Endodermal cell (in vitro differentiated cells): ENCODE data around the gene ST6GALNAC2. TPM values are rescaled to one million over a fixed set of nuclear protein-coding genes. Genes with fewer than 3 reads are reported as not detected.

Experiments
- DNase-seq: peaks from one replicate; pipeline ENCODE4 v3.0.0-alpha.2; 2017
- H3K27ac ChIP-seq: 2 replicates; pipeline ENCODE4 v1.5.1; 2013; ENCODE audit warnings: mild to moderate bottlenecking, low read depth, low read length, moderate library complexity
- H3K27me3 ChIP-seq: 2 replicates; pipeline ENCODE4 v1.6.1; 2013; ENCODE audit warnings: mild to moderate bottlenecking, low read length, moderate library complexity; ENCODE audit not compliant: insufficient read depth, control insufficient read depth, poor library complexity, severe bottlenecking
- H3K36me3 ChIP-seq: 2 replicates; pipeline ENCODE4 v1.7.0; 2013; ENCODE audit warnings: mild to moderate bottlenecking, low read length, moderate library complexity; ENCODE audit not compliant: control insufficient read depth, insufficient read depth
- H3K4me1 ChIP-seq: one replicate; pipeline ENCODE4 v1.7.0; 2013; ENCODE audit warnings: low read length; ENCODE audit not compliant: control insufficient read depth, insufficient read depth
- H3K4me3 ChIP-seq: 2 replicates; pipeline ENCODE4 v1.5.1; 2013; ENCODE audit warnings: mild to moderate bottlenecking, low read length, moderate library complexity
- H3K9ac ChIP-seq: 2 replicates; pipeline ENCODE4 v1.6.1; 2013; ENCODE audit warnings: mild to moderate bottlenecking, low read length, moderate library complexity; ENCODE audit not compliant: poor library complexity, severe bottlenecking; ENCODE audit errors: extremely low read depth
- H3K9me3 ChIP-seq: 2 replicates; pipeline ENCODE4 v1.6.1; 2013; ENCODE audit warnings: mild to moderate bottlenecking, low read length, moderate library complexity; ENCODE audit not compliant: control insufficient read depth
- H3K27ac Mint-ChIP-seq: 2 replicates; pipeline ENCODE4 v1.8.0; 2020; ENCODE audit warnings: mixed read lengths
- H3K27me3 Mint-ChIP-seq: 2 replicates; pipeline ENCODE4 v1.8.0; 2021; ENCODE audit warnings: mild to moderate bottlenecking, mixed read lengths; ENCODE audit not compliant: insufficient read depth
- H3K36me3 Mint-ChIP-seq: 2 replicates; pipeline ENCODE4 v1.8.0; 2020; ENCODE audit warnings: low read depth, mixed read lengths
- H3K4me1 Mint-ChIP-seq: 2 replicates; pipeline ENCODE4 v1.8.0; 2020; ENCODE audit warnings: mixed read lengths
- H3K4me3 Mint-ChIP-seq: 2 replicates; pipeline ENCODE4 v1.8.0; 2020; ENCODE audit warnings: mild to moderate bottlenecking, moderate library complexity, mixed read lengths
- H3K9me3 Mint-ChIP-seq: 2 replicates; pipeline ENCODE4 v1.8.0; 2020; ENCODE audit warnings: mild to moderate bottlenecking, mixed read lengths
- WGBS, 2 experiments: methylation state at CpG; one replicate each; pipeline versions ENCODE4 v1.1.5 to v1.1.7; 2013; ENCODE audit warnings: missing lambda C conversion rate in 2 of 2, mixed read lengths in 1 of 2; ENCODE audit not compliant: insufficient coverage in 1 of 2, insufficient read length in 1 of 2; 5-methylcytosine and 5-hydroxymethylcytosine counted together
- total RNA-seq, 2 donors: library from RNA; stranded (reverse); fragmentation: NEBNext Ultra II Directional in 1 of 2; extraction: Animal tissue kit (Norgen Biotek cat#: 25700) in 1 of 2; gene quantifications; 2 replicates in 1 of 2; 3 replicates in 1 of 2; pipeline ENCODE4 v1.2.1, GENCODE V29; 2021
- TF ChIP-seq, protein P1 (sequence below): fragments of 200-600 bp; sonication (generic); conservative IDR thresholded peaks from 2 replicates; pipeline ENCODE4 v1.5.0; 2021; ENCODE audit warnings: antibody characterized with exemption, mild to moderate bottlenecking

ST6GALNAC2 gene
- total RNA-seq, 2 donors from 2014 or later: 15.1 to 26.9 TPM

DNA sequence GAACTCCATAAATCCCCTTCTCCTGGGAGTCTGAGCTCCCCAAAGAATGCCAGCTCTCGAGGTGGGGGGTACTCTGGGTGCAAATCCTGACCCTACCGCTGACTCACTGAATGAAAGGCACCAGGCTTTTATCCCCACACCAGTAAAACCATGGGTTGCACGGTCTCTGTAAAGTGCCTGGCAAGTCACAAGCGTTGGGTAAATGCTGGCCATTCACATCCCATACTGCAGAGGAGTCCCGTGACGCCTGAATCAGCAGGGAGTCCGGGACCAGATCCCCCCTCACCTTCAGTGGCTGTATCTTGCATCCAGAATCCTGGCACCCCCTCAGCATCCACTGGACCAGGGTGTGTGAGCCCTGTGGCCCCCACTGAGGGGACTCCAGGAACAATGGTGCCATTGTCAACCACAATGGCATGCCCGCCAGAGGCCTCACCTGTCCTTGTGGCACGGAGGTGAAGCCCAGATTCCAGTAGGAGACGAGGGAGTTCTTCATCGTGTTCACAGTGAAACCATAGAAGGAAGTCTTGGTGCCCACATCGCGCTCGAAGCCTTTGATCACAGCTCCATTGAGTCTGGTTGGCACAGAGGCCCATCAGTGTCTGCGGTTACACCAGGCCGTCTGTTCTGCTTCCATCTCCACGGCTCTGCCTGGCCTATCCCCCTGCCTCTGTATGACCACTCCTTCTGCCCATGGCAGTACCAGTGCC, 13.3 kb downstream of the ST6GALNAC2 start:
- H3K27ac Mint-ChIP-seq: no peak overlapping the region
- 95% methylated on average over 15 to 17 of the region's 17 CpGs for WGBS, 2 experiments
- DNase-seq: no peak

DNA sequence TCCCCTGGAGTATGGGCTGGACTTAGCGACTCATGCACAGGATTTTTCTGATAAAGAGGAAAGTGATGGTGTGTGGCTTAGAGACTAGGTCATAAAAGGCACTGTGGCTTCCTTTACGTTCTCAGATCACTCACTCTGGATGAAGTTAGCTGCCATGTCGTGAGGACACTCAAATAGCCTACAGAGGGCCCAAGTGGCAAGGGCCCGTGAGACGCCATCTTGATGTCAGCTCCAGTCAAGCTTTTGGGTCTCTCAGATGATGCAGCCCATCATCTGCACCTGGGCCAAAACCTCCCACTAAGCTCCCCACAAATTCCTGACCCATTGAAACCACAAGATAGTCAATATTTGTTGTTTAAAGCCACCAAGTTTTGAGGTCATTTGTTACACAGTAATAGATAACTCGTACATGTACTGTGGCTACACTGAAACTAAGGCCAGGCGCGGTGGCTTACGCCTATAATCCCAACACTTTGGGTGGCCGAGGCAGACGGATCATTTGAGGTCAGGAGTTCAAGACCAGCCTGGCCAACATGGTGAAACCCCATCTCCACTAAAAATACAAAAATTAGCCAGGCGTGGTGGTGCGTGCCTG, 14.7 kb downstream of the ST6GALNAC2 start:
- H3K27me3 Mint-ChIP-seq: no peaks in the 10 kb centered on the region
- H3K4me3 ChIP-seq: no peak overlapping the region
- 94 to 97% methylated on average over 13 of the region's 13 CpGs for WGBS, 2 experiments
- H3K4me1 ChIP-seq: peaks cover 8% of the 10 kb centered on the region
- H3K9ac ChIP-seq: no peak overlapping the region
- H3K27ac ChIP-seq: no peak overlapping the region
- no peaks in the 10 kb centered on the region for H3K9me3 Mint-ChIP-seq
- no peak overlapping the region for H3K4me3 Mint-ChIP-seq
- peaks cover 27% of the 10 kb centered on the region for H3K4me1 Mint-ChIP-seq
- no peaks in the 10 kb centered on the region for H3K27me3 ChIP-seq
- peaks cover 6% of the 10 kb centered on the region for H3K36me3 ChIP-seq
- H3K9me3 ChIP-seq: no peaks in the 10 kb centered on the region
- TF ChIP-seq, protein P1, sequence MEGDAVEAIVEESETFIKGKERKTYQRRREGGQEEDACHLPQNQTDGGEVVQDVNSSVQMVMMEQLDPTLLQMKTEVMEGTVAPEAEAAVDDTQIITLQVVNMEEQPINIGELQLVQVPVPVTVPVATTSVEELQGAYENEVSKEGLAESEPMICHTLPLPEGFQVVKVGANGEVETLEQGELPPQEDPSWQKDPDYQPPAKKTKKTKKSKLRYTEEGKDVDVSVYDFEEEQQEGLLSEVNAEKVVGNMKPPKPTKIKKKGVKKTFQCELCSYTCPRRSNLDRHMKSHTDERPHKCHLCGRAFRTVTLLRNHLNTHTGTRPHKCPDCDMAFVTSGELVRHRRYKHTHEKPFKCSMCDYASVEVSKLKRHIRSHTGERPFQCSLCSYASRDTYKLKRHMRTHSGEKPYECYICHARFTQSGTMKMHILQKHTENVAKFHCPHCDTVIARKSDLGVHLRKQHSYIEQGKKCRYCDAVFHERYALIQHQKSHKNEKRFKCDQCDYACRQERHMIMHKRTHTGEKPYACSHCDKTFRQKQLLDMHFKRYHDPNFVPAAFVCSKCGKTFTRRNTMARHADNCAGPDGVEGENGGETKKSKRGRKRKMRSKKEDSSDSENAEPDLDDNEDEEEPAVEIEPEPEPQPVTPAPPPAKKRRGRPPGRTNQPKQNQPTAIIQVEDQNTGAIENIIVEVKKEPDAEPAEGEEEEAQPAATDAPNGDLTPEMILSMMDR: no peak
- no peak for DNase-seq
- H3K27ac Mint-ChIP-seq: no peak overlapping the region
- H3K36me3 Mint-ChIP-seq: peaks cover 11% of the 10 kb centered on the region

More for the DNA sequence above, 13.3 kb downstream of the ST6GALNAC2 start:
- Histone ChIP-seq H3K27me3 (no peaks in the 10 kb centered on the region), H3K4me3 (no peak overlapping the region), H3K9ac (no peak overlapping the region), H3K4me1 (peaks cover 8% of the 10 kb centered on the region), H3K27ac (no peak overlapping the region), H3K36me3 (peaks cover 4% of the 10 kb centered on the region), H3K9me3 (no peaks in the 10 kb centered on the region)
- no peak overlapping the region for H3K4me3 Mint-ChIP-seq
- peaks cover 8% of the 10 kb centered on the region for H3K36me3 Mint-ChIP-seq
- TF ChIP-seq, protein P1: no peak
- H3K27me3 Mint-ChIP-seq: no peaks in the 10 kb centered on the region
- peaks cover 22% of the 10 kb centered on the region for H3K4me1 Mint-ChIP-seq
- H3K9me3 Mint-ChIP-seq: no peaks in the 10 kb centered on the region

DNA sequence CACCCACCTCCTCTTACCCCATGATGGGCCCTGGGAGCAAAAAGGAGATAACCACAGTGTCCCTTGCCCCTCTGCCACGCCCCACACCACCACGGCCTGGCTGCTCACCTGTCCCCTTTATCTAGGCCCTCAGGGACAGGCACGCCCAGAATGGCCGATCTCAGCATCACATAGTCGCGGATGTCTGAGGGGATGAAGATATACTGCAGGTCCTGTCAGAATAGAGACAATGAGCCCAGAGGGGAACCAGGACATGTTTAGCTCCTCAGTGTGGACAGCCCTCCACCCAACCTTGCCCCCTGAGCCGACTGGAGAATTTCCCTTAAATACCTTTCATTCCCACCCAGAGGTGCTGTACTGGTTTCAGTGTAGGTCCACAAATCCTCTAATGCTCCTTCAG, 15.2 kb downstream of the ST6GALNAC2 start:
- Histone ChIP-seq H3K9me3 (no peaks in the 10 kb centered on the region), H3K4me1 (peaks cover 8% of the 10 kb centered on the region), H3K27ac (no peak overlapping the region), H3K27me3 (no peaks in the 10 kb centered on the region), H3K36me3 (peaks cover 11% of the 10 kb centered on the region), H3K4me3 (no peak overlapping the region), H3K9ac (no peak overlapping the region)
- H3K27ac Mint-ChIP-seq: no peak overlapping the region
- no peak overlapping the region for H3K4me3 Mint-ChIP-seq
- no peaks in the 10 kb centered on the region for H3K9me3 Mint-ChIP-seq
- TF ChIP-seq, protein P1: no peak
- H3K36me3 Mint-ChIP-seq: peaks cover 16% of the 10 kb centered on the region
- WGBS, 2 experiments: 95 to 100% methylated on average over 1 to 7 of the region's 7 CpGs
- H3K27me3 Mint-ChIP-seq: no peaks in the 10 kb centered on the region
- peaks cover 27% of the 10 kb centered on the region for H3K4me1 Mint-ChIP-seq
- no peak for DNase-seq
